ENCODE measurements around the gene STN1. TPM values are rescaled to one million over a fixed set of nuclear protein-coding genes. Genes with fewer than 3 reads are reported as not detected.

Gene STN1
- total RNA-seq, 1 experiment from 2014 or later: 28.9 TPM

DNA sequence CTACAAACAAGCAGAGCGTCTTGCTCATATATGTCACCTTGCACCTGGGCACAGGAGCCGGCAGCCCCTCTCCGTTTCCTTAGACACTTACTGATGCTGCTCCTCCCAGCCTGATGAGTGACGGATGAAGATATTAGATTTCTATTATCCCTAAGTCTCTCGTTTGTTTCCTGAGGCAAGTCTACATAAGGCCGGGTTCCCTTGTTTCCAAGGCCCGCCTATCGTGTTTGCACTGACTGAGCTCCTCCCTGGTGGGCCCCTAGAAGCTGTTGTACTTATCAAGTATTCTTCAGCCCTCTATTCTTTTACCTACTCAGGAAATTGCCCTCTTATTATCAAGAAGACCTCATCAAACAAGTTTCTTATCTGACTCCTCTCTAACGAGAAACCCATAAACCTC lies 81.1 kb downstream of the STN1 start:
- ATAC-seq (no peak), DNase-seq (ENCODE audit: low read depth, low spot score) (no peak)
- Histone ChIP-seq H3K9me3 (ENCODE audit: control insufficient read depth, insufficient read depth, low read depth, low read length) (peaks cover 7% of the 10 kb centered on the region; the same call in 1 of the 2 replicates), H3K4me1 (ENCODE audit: control insufficient read depth, insufficient read depth, low read length) (peaks cover 12% of the 10 kb centered on the region; the same call in 1 of the 2 replicates), H3K27ac (ENCODE audit: low read length) (no peak overlapping the region), H3K36me3 (ENCODE audit: control insufficient read depth, insufficient read depth, low read length) (no peaks in the 10 kb centered on the region), H3K27me3 (ENCODE audit: control insufficient read depth, insufficient read depth, low read length) (no peaks in the 10 kb centered on the region), H3K4me3 (ENCODE audit: low read depth in 2 of 2, low read length in 2 of 2) (no peak overlapping the region)
- POLR2A ChIA-PET: no interaction called here
- CTCF ChIA-PET: no interaction called here
- intact Hi-C loops (cut with micrococcal nuclease; ENCODE audit: unreplicated experiment) (no loop called here), in situ Hi-C loops (cut with HindIII; ENCODE audit: low pct_unique_long_range_greater_than_20kb, low sequenced_read_pairs) (no loop called here)
- TF ChIP-seq, protein P1, sequence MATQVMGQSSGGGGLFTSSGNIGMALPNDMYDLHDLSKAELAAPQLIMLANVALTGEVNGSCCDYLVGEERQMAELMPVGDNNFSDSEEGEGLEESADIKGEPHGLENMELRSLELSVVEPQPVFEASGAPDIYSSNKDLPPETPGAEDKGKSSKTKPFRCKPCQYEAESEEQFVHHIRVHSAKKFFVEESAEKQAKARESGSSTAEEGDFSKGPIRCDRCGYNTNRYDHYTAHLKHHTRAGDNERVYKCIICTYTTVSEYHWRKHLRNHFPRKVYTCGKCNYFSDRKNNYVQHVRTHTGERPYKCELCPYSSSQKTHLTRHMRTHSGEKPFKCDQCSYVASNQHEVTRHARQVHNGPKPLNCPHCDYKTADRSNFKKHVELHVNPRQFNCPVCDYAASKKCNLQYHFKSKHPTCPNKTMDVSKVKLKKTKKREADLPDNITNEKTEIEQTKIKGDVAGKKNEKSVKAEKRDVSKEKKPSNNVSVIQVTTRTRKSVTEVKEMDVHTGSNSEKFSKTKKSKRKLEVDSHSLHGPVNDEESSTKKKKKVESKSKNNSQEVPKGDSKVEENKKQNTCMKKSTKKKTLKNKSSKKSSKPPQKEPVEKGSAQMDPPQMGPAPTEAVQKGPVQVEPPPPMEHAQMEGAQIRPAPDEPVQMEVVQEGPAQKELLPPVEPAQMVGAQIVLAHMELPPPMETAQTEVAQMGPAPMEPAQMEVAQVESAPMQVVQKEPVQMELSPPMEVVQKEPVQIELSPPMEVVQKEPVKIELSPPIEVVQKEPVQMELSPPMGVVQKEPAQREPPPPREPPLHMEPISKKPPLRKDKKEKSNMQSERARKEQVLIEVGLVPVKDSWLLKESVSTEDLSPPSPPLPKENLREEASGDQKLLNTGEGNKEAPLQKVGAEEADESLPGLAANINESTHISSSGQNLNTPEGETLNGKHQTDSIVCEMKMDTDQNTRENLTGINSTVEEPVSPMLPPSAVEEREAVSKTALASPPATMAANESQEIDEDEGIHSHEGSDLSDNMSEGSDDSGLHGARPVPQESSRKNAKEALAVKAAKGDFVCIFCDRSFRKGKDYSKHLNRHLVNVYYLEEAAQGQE (IDR thresholded peaks at IDR 0.05; ENCODE audit: insufficient read depth in 1 of 2, low read depth in 2 of 2, low read length in 1 of 2): no peak
- no peak for TF ChIP-seq SIN3A (IDR thresholded peaks at IDR 0.05; ENCODE audit: borderline replicate concordance, insufficient read depth, low read depth, low read length)
- TF ChIP-seq, protein P2, sequence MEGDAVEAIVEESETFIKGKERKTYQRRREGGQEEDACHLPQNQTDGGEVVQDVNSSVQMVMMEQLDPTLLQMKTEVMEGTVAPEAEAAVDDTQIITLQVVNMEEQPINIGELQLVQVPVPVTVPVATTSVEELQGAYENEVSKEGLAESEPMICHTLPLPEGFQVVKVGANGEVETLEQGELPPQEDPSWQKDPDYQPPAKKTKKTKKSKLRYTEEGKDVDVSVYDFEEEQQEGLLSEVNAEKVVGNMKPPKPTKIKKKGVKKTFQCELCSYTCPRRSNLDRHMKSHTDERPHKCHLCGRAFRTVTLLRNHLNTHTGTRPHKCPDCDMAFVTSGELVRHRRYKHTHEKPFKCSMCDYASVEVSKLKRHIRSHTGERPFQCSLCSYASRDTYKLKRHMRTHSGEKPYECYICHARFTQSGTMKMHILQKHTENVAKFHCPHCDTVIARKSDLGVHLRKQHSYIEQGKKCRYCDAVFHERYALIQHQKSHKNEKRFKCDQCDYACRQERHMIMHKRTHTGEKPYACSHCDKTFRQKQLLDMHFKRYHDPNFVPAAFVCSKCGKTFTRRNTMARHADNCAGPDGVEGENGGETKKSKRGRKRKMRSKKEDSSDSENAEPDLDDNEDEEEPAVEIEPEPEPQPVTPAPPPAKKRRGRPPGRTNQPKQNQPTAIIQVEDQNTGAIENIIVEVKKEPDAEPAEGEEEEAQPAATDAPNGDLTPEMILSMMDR (IDR thresholded peaks at IDR 0.05): no peak
- TF ChIP-seq TCF7L2 (IDR thresholded peaks at IDR 0.05; ENCODE audit: low read depth, low read length): no peak
- TF ChIP-seq POLR2AphosphoS5 (IDR thresholded peaks at IDR 0.05; ENCODE audit: low read depth, low read length): no peak
- no TSS peak for BruUV-seq (replicated peaks)

DNA sequence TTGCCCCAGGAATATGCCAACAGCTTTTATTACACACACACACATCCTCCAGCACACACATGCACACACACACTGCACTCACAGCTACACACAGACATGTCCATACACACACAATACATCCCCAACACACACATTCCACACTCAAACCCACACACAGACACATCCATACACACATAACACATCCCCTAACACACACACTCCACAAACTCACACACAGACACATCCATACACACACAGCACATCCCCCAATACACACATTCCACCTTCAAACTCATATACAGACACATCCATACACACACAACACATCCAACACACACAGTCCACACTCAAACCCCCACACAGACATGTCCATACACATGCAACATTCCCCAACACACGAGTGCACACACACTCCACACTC lies 81.7 kb downstream of the STN1 start:
- in situ Hi-C loops (cut with HindIII; ENCODE audit: low pct_unique_long_range_greater_than_20kb, low sequenced_read_pairs): no loop called here
- Histone ChIP-seq H3K27me3 (ENCODE audit: control insufficient read depth, insufficient read depth, low read length) (no peaks in the 10 kb centered on the region), H3K27ac (ENCODE audit: low read length) (no peak overlapping the region), H3K9me3 (ENCODE audit: control insufficient read depth, insufficient read depth, low read depth, low read length) (peaks cover 7% of the 10 kb centered on the region; the same call in 1 of the 2 replicates), H3K4me1 (ENCODE audit: control insufficient read depth, insufficient read depth, low read length) (peaks cover 12% of the 10 kb centered on the region; the same call in 1 of the 2 replicates), H3K36me3 (ENCODE audit: control insufficient read depth, insufficient read depth, low read length) (no peaks in the 10 kb centered on the region), H3K4me3 (ENCODE audit: low read depth in 2 of 2, low read length in 2 of 2) (no peak overlapping the region)
- ChIA-PET CTCF (interaction anchor here (0.5 kb wide), 1 partner anchor 12 kb away, joined by 4 read pairs; no protein-coding TSS in a partner anchor), POLR2A (no interaction called here)
- no TSS peak for BruUV-seq (replicated peaks)
- ATAC-seq (no peak), DNase-seq (ENCODE audit: low read depth, low spot score) (no peak)
- TF ChIP-seq POLR2AphosphoS5 (IDR thresholded peaks at IDR 0.05; ENCODE audit: low read depth, low read length) (no peak), TCF7L2 (IDR thresholded peaks at IDR 0.05; ENCODE audit: low read depth, low read length) (no peak), SIN3A (IDR thresholded peaks at IDR 0.05; ENCODE audit: borderline replicate concordance, insufficient read depth, low read depth, low read length) (no peak)
- TF ChIP-seq, protein P1 (IDR thresholded peaks at IDR 0.05; ENCODE audit: insufficient read depth in 1 of 2, low read depth in 2 of 2, low read length in 1 of 2): no peak
- TF ChIP-seq, protein P2 (IDR thresholded peaks at IDR 0.05): no peak
- intact Hi-C loops (cut with micrococcal nuclease; ENCODE audit: unreplicated experiment): no loop called here
